Measurements from ENCODE around the gene MRPL34. TPM values are rescaled to one million over a fixed set of nuclear protein-coding genes. Genes with fewer than 3 reads are reported as not detected.
A peak's percentile ranks its signal among the peaks of the same experiment; 100 is the strongest.

The MRPL34 gene
- total RNA-seq, 1 donor from 2014 or later, result 60.2 TPM

- no peak for DNase-seq (ENCODE audit: low spot score)
- peaks cover 10% of the 10 kb centered on the region for H3K36me3 Mint-ChIP-seq (ENCODE audit: low read depth, unreplicated experiment)
- no peak for TF ChIP-seq CTCF (IDR thresholded peaks at IDR 0.05; ENCODE audit: unreplicated experiment)
- H3K27me3 Mint-ChIP-seq (ENCODE audit: unreplicated experiment), result peaks cover 24% of the 10 kb centered on the region
- H3K27ac Mint-ChIP-seq (ENCODE audit: unreplicated experiment), result no peak overlapping the region
- peaks cover 11% of the 10 kb centered on the region for H3K4me1 Mint-ChIP-seq (ENCODE audit: unreplicated experiment)
- no peaks in the 10 kb centered on the region for H3K9me3 Mint-ChIP-seq (ENCODE audit: unreplicated experiment)
- H3K4me3 Mint-ChIP-seq (ENCODE audit: unreplicated experiment), result peak overlapping the region; percentile 94
Measured at GRCh38 chr19:17337675-17338432, 32.2 kb downstream of the MRPL34 start.

- Mint-ChIP-seq H3K4me3 (ENCODE audit: unreplicated experiment) (peak overlapping the region; percentile 94), H3K4me1 (ENCODE audit: unreplicated experiment) (peaks cover 11% of the 10 kb centered on the region), H3K36me3 (ENCODE audit: low read depth, unreplicated experiment) (peaks cover 10% of the 10 kb centered on the region), H3K27me3 (ENCODE audit: unreplicated experiment) (peaks cover 23% of the 10 kb centered on the region), H3K27ac (ENCODE audit: unreplicated experiment) (no peak overlapping the region), H3K9me3 (ENCODE audit: unreplicated experiment) (no peaks in the 10 kb centered on the region)
- no peak for TF ChIP-seq CTCF (IDR thresholded peaks at IDR 0.05; ENCODE audit: unreplicated experiment)
- no peak for DNase-seq (ENCODE audit: low spot score)
Measured at GRCh38 chr19:17338433-17339078, 32.9 kb downstream of the MRPL34 start.

GRCh38 chr19:17339088-17339741, 33.5 kb downstream of the MRPL34 start:
- Mint-ChIP-seq H3K4me1 (ENCODE audit: unreplicated experiment) (peaks cover 8% of the 10 kb centered on the region), H3K4me3 (ENCODE audit: unreplicated experiment) (peak overlapping the region; percentile 31), H3K27ac (ENCODE audit: unreplicated experiment) (no peak overlapping the region), H3K9me3 (ENCODE audit: unreplicated experiment) (no peaks in the 10 kb centered on the region), H3K36me3 (ENCODE audit: low read depth, unreplicated experiment) (peaks cover 7% of the 10 kb centered on the region), H3K27me3 (ENCODE audit: unreplicated experiment) (peaks cover 23% of the 10 kb centered on the region)
- DNase-seq (ENCODE audit: low spot score), result no peak
- TF ChIP-seq CTCF (IDR thresholded peaks at IDR 0.05; ENCODE audit: unreplicated experiment), result no peak

- peaks cover 3% of the 10 kb centered on the region for H3K36me3 Mint-ChIP-seq (ENCODE audit: low read depth, unreplicated experiment)
- H3K27me3 Mint-ChIP-seq (ENCODE audit: unreplicated experiment), result peaks cover 17% of the 10 kb centered on the region
- peaks cover 2% of the 10 kb centered on the region for H3K4me1 Mint-ChIP-seq (ENCODE audit: unreplicated experiment)
- TF ChIP-seq CTCF (IDR thresholded peaks at IDR 0.05; ENCODE audit: unreplicated experiment), result no peak
- DNase-seq (ENCODE audit: low spot score), result no peak
- H3K9me3 Mint-ChIP-seq (ENCODE audit: unreplicated experiment), result no peaks in the 10 kb centered on the region
- no peak overlapping the region for H3K4me3 Mint-ChIP-seq (ENCODE audit: unreplicated experiment)
- H3K27ac Mint-ChIP-seq (ENCODE audit: unreplicated experiment), result no peak overlapping the region
Measured at GRCh38 chr19:17340302-17340870, 34.7 kb downstream of the MRPL34 start.
